A549 (cell line): ENCODE data around the gene DRC7.
"Not testable (repeated sequence)": the region's sequence is repeated elsewhere in the genome, so short reads cannot be mapped to it uniquely, and the experiment has no call there.

Experiments used
- EP300 ChIP-seq, 2 experiments: fragments of >200 bp; sonication (Bioruptor Twin); formaldehyde crosslinking; IDR thresholded peaks; 2 replicates in 1 of 2; 3 replicates in 1 of 2; pipeline ENCODE4 v1.6.1; 2016 to 2017
- HDAC2 ChIP-seq: fragments of 200-600 bp; sonication (generic); IDR thresholded peaks from 2 replicates; pipeline ENCODE4 v1.6.1; 2016
- MYC ChIP-seq: IDR thresholded peaks from 2 replicates; pipeline ENCODE4 v1.6.1; 2012; ENCODE audit warnings: mild to moderate bottlenecking, inconsistent platforms, low read length, improper control_type of control experiment, borderline replicate concordance
- NPAS2 ChIP-seq: fragments of 250-450 bp; sonication (Bioruptor Pico); IDR thresholded peaks from 2 replicates; pipeline ENCODE4 v1.8.0; 2022; ENCODE audit warnings: mild to moderate bottlenecking, moderate library complexity, borderline replicate concordance
- POLR2A ChIP-seq: IDR thresholded peaks from 2 replicates; pipeline ENCODE4 v1.6.1; 2012; ENCODE audit warnings: mild to moderate bottlenecking, low read length
- SMC3 ChIP-seq: fragments of >200 bp; sonication (Bioruptor Twin); formaldehyde crosslinking; IDR thresholded peaks from 3 replicates; pipeline ENCODE4 v1.6.1; 2018; ENCODE audit warnings: inconsistent platforms
- TP53 ChIP-seq: fragments of 250-450 bp; sonication (Bioruptor Pico); IDR thresholded peaks from 2 replicates; pipeline ENCODE4 v1.5.0; 2021; ENCODE audit warnings: mild to moderate bottlenecking, moderate library complexity
- TF ChIP-seq, protein P1 (sequence below): fragments of >200 bp; sonication (Bioruptor Twin); formaldehyde crosslinking; IDR thresholded peaks from 3 replicates; pipeline ENCODE4 v1.5.1; 2016
- TF ChIP-seq, protein P2 (sequence below): fragments of 450-650 bp; IDR thresholded peaks from 2 replicates; pipeline ENCODE4 v1.6.1; 2014; ENCODE audit warnings: antibody characterized with exemption
- TF ChIP-seq, protein P3 (sequence below): fragments of 200-600 bp; sonication (generic); IDR thresholded peaks from 2 replicates; pipeline ENCODE4 v1.6.1; 2016; ENCODE audit warnings: antibody characterized with exemption, mild to moderate bottlenecking, moderate library complexity
- TF ChIP-seq, protein P4 (sequence below): fragments of 250-450 bp; sonication (Bioruptor Pico); IDR thresholded peaks from 2 replicates; pipeline ENCODE4 v1.5.0; 2021; ENCODE audit warnings: mild to moderate bottlenecking, moderate library complexity, borderline replicate concordance
- TF ChIP-seq, protein P5 (sequence below): fragments of 150-350 bp; IDR thresholded peaks from 2 replicates; pipeline ENCODE4 v1.6.1; 2014; ENCODE audit warnings: low read depth, mild to moderate bottlenecking, low read length

DNA sequence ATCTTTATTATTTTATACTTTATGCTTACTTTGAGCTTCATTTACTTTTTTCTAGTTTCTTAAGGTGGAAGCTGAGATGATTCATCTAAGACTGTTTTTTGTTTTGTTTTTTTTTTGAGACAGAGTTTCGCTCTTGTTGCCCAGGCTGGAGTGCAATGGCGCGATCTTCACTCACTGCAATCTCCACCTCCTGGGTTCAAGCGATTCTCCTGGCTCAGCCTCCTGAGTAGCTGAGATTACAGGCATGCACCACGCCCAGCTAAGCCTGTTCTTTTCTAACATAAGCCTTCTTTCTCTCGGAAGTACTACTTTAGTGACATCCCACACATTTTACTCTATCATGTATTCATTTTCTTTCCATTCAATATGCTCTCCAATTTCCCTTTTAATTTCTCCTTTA lies 18.0 kb downstream of the DRC7 start:
- not testable (repeated sequence) for TF ChIP-seq POLR2A; EP300 (IDR thresholded peaks at IDR 0.05); MYC; TP53; SMC3; HDAC2; NPAS2 (CRISPR knock-in tag)
- TF ChIP-seq, protein P1, sequence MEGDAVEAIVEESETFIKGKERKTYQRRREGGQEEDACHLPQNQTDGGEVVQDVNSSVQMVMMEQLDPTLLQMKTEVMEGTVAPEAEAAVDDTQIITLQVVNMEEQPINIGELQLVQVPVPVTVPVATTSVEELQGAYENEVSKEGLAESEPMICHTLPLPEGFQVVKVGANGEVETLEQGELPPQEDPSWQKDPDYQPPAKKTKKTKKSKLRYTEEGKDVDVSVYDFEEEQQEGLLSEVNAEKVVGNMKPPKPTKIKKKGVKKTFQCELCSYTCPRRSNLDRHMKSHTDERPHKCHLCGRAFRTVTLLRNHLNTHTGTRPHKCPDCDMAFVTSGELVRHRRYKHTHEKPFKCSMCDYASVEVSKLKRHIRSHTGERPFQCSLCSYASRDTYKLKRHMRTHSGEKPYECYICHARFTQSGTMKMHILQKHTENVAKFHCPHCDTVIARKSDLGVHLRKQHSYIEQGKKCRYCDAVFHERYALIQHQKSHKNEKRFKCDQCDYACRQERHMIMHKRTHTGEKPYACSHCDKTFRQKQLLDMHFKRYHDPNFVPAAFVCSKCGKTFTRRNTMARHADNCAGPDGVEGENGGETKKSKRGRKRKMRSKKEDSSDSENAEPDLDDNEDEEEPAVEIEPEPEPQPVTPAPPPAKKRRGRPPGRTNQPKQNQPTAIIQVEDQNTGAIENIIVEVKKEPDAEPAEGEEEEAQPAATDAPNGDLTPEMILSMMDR, result not testable (repeated sequence)
- TF ChIP-seq, protein P2, sequence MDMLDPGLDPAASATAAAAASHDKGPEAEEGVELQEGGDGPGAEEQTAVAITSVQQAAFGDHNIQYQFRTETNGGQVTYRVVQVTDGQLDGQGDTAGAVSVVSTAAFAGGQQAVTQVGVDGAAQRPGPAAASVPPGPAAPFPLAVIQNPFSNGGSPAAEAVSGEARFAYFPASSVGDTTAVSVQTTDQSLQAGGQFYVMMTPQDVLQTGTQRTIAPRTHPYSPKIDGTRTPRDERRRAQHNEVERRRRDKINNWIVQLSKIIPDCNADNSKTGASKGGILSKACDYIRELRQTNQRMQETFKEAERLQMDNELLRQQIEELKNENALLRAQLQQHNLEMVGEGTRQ, result not testable (repeated sequence)
- TF ChIP-seq, protein P3, sequence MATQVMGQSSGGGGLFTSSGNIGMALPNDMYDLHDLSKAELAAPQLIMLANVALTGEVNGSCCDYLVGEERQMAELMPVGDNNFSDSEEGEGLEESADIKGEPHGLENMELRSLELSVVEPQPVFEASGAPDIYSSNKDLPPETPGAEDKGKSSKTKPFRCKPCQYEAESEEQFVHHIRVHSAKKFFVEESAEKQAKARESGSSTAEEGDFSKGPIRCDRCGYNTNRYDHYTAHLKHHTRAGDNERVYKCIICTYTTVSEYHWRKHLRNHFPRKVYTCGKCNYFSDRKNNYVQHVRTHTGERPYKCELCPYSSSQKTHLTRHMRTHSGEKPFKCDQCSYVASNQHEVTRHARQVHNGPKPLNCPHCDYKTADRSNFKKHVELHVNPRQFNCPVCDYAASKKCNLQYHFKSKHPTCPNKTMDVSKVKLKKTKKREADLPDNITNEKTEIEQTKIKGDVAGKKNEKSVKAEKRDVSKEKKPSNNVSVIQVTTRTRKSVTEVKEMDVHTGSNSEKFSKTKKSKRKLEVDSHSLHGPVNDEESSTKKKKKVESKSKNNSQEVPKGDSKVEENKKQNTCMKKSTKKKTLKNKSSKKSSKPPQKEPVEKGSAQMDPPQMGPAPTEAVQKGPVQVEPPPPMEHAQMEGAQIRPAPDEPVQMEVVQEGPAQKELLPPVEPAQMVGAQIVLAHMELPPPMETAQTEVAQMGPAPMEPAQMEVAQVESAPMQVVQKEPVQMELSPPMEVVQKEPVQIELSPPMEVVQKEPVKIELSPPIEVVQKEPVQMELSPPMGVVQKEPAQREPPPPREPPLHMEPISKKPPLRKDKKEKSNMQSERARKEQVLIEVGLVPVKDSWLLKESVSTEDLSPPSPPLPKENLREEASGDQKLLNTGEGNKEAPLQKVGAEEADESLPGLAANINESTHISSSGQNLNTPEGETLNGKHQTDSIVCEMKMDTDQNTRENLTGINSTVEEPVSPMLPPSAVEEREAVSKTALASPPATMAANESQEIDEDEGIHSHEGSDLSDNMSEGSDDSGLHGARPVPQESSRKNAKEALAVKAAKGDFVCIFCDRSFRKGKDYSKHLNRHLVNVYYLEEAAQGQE, result not testable (repeated sequence)
- TF ChIP-seq, protein P4, sequence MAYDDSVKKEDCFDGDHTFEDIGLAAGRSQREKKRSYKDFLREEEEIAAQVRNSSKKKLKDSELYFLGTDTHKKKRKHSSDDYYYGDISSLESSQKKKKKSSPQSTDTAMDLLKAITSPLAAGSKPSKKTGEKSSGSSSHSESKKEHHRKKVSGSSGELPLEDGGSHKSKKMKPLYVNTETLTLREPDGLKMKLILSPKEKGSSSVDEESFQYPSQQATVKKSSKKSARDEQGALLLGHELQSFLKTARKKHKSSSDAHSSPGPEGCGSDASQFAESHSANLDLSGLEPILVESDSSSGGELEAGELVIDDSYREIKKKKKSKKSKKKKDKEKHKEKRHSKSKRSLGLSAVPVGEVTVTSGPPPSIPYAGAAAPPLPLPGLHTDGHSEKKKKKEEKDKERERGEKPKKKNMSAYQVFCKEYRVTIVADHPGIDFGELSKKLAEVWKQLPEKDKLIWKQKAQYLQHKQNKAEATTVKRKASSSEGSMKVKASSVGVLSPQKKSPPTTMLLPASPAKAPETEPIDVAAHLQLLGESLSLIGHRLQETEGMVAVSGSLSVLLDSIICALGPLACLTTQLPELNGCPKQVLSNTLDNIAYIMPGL, result not testable (repeated sequence)
- TF ChIP-seq, protein P5, sequence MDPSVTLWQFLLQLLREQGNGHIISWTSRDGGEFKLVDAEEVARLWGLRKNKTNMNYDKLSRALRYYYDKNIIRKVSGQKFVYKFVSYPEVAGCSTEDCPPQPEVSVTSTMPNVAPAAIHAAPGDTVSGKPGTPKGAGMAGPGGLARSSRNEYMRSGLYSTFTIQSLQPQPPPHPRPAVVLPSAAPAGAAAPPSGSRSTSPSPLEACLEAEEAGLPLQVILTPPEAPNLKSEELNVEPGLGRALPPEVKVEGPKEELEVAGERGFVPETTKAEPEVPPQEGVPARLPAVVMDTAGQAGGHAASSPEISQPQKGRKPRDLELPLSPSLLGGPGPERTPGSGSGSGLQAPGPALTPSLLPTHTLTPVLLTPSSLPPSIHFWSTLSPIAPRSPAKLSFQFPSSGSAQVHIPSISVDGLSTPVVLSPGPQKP, result not testable (repeated sequence)
